Karpas-422 (cell line): ENCODE data around the gene NPAS3. TPM values are rescaled to one million over a fixed set of nuclear protein-coding genes. Genes with fewer than 3 reads are reported as not detected.
A peak's percentile ranks its signal among the peaks of the same experiment; 100 is the strongest.

Source experiments
- DNase-seq: peaks from one replicate; pipeline ENCODE4 v3.0.0-alpha.2; 2015
- H2AFZ ChIP-seq: fragments of 200-600 bp; sonication (generic); 2 replicates; pipeline ENCODE4 v1.6.1; 2014; ENCODE audit warnings: antibody characterized with exemption, low read length, mixed read lengths
- H3K27ac ChIP-seq: fragments of 200-600 bp; sonication (generic); 2 replicates; pipeline ENCODE4 v1.5.1; 2014; ENCODE audit warnings: mild to moderate bottlenecking, low read length, moderate library complexity
- H3K27me3 ChIP-seq: fragments of 200-600 bp; sonication (generic); 2 replicates; pipeline ENCODE4 v1.6.1; 2014; ENCODE audit warnings: low read length, mixed read lengths
- H3K36me3 ChIP-seq: fragments of 200-600 bp; sonication (generic); 2 replicates; pipeline ENCODE4 v1.6.1; 2014; ENCODE audit warnings: low read length, mixed read lengths; ENCODE audit not compliant: insufficient read depth
- H3K4me1 ChIP-seq: fragments of 200-600 bp; sonication (generic); 2 replicates; pipeline ENCODE4 v1.6.1; 2014; ENCODE audit warnings: mild to moderate bottlenecking, low read length, mixed read lengths
- H3K4me2 ChIP-seq: fragments of 200-600 bp; sonication (generic); 2 replicates; pipeline ENCODE4 v1.6.1; 2014; ENCODE audit warnings: low read length, low read depth, mild to moderate bottlenecking; ENCODE audit not compliant: poor library complexity, severe bottlenecking
- H3K4me3 ChIP-seq: fragments of 200-600 bp; sonication (generic); 2 replicates; pipeline ENCODE4 v1.5.1; 2014; ENCODE audit warnings: mild to moderate bottlenecking, antibody characterized with exemption, low read length, mixed read lengths
- H3K79me2 ChIP-seq: fragments of 200-600 bp; sonication (generic); 2 replicates; pipeline ENCODE4 v1.6.1; 2014; ENCODE audit warnings: mild to moderate bottlenecking, low read length, mixed read lengths
- H3K9ac ChIP-seq: fragments of 200-600 bp; sonication (generic); 2 replicates; pipeline ENCODE4 v1.6.0; 2014; ENCODE audit warnings: low read length
- H3K9me2 ChIP-seq: fragments of 200-600 bp; sonication (generic), shearing (Covaris generic); replicated peaks from 2 replicates; pipeline ENCODE4 v1.6.0; 2014; ENCODE audit warnings: mild to moderate bottlenecking, low read length, moderate library complexity; ENCODE audit not compliant: insufficient read depth
- H3K9me3 ChIP-seq: fragments of 300-700, 200-600 bp; sonication (generic); 2 replicates; pipeline ENCODE4 v1.6.1; 2014; ENCODE audit warnings: low read length, mixed read lengths
- H4K20me1 ChIP-seq: fragments of 200-600 bp; sonication (generic); 2 replicates; pipeline ENCODE4 v1.6.1; 2014; ENCODE audit warnings: mild to moderate bottlenecking, antibody characterized with exemption, low read length, low read depth; ENCODE audit not compliant: insufficient read depth
- total RNA-seq: library from RNA; depleted of rRNA; stranded (reverse); fragments of >200 nt; shearing (Covaris generic); gene quantifications from 2 replicates; pipeline ENCODE4 v1.2.3, GENCODE V29; 2014; ENCODE audit warnings: low replicate concordance

NPAS3 gene
- total RNA-seq, 1 experiment from 2014 or later = 1.6 TPM

GRCh38 chr14:33850826-33851225 lies 912.1 kb downstream of the NPAS3 start:
- Histone ChIP-seq H2AFZ (peak overlapping the region; percentile 25; the same call in 1 of the 2 replicates), H3K4me2 (peak overlapping the region; percentile 65), H3K27me3 (no peaks in the 10 kb centered on the region), H3K27ac (peak overlapping the region; percentile 71), H3K9me2 (no peaks in the 10 kb centered on the region), H3K36me3 (no peaks in the 10 kb centered on the region), H3K9ac (peak overlapping the region; percentile 44), H3K9me3 (no peaks in the 10 kb centered on the region), H3K4me3 (peak overlapping the region; percentile 52; the same call in 1 of the 2 replicates), H4K20me1 (no peaks in the 10 kb centered on the region), H3K4me1 (peaks cover 33% of the 10 kb centered on the region), H3K79me2 (no peaks in the 10 kb centered on the region)
- no peak for DNase-seq

- H3K4me2 ChIP-seq = peak overlapping the region; percentile 65
Observed at GRCh38 chr14:33851366-33851765, 912.7 kb downstream of the NPAS3 start.

GRCh38 chr14:33851931-33852330 lies 913.3 kb downstream of the NPAS3 start:
- H3K4me3 ChIP-seq = peak overlapping the region; percentile 52
- no peaks in the 10 kb centered on the region for H3K9me3 ChIP-seq
- H3K27me3 ChIP-seq = no peaks in the 10 kb centered on the region
- H3K36me3 ChIP-seq = no peaks in the 10 kb centered on the region
- H4K20me1 ChIP-seq = no peaks in the 10 kb centered on the region
- peak overlapping the region; percentile 44 for H3K9ac ChIP-seq
- no peaks in the 10 kb centered on the region for H3K9me2 ChIP-seq
- H3K27ac ChIP-seq = peak overlapping the region; percentile 71
- peak; percentile 92 for DNase-seq
- H2AFZ ChIP-seq = peak overlapping the region; percentile 25; the same call in 1 of the 2 replicates
- H3K4me2 ChIP-seq = peak overlapping the region; percentile 65
- H3K4me1 ChIP-seq = peaks cover 35% of the 10 kb centered on the region
- H3K79me2 ChIP-seq = no peaks in the 10 kb centered on the region

More at GRCh38 chr14:33851366-33851765, 912.7 kb downstream of the NPAS3 start:
- peak overlapping the region; percentile 52 for H3K4me3 ChIP-seq
- no peaks in the 10 kb centered on the region for H3K27me3 ChIP-seq
- no peaks in the 10 kb centered on the region for H4K20me1 ChIP-seq
- H3K9ac ChIP-seq = peak overlapping the region; percentile 44
- H3K4me1 ChIP-seq = peaks cover 33% of the 10 kb centered on the region
- no peaks in the 10 kb centered on the region for H3K9me3 ChIP-seq
- no peak for DNase-seq
- H2AFZ ChIP-seq = peak overlapping the region; percentile 25; the same call in 1 of the 2 replicates
- no peaks in the 10 kb centered on the region for H3K9me2 ChIP-seq
- H3K79me2 ChIP-seq = no peaks in the 10 kb centered on the region
- no peaks in the 10 kb centered on the region for H3K36me3 ChIP-seq
- H3K27ac ChIP-seq = peak overlapping the region; percentile 71
